Dendritic cell treated with granulocyte-macrophage colony-stimulating factor and Interleukin-4, amounts not matched to agents 40 ng/mL and 50 ng/mL, for 4 days (primary cell): ENCODE data around the gene IFI27L2.
A peak's percentile ranks its signal among the peaks of the same experiment; 100 is the strongest.

Experiments
- H3K27ac Mint-ChIP-seq: one replicate; pipeline ENCODE4 v1.8.0; 2022; ENCODE audit warnings: mild to moderate bottlenecking, mixed read lengths
- H3K27me3 Mint-ChIP-seq: one replicate; pipeline ENCODE4 v1.8.0; 2022; ENCODE audit warnings: mild to moderate bottlenecking, mixed read lengths
- H3K36me3 Mint-ChIP-seq: one replicate; pipeline ENCODE4 v1.8.0; 2022; ENCODE audit warnings: low read depth, mixed read lengths
- H3K4me1 Mint-ChIP-seq: one replicate; pipeline ENCODE4 v1.8.0; 2022; ENCODE audit warnings: low read depth, mixed read lengths
- H3K4me3 Mint-ChIP-seq: one replicate; pipeline ENCODE4 v1.8.0; 2022; ENCODE audit warnings: mild to moderate bottlenecking, moderate library complexity, mixed read lengths
- H3K9me3 Mint-ChIP-seq: one replicate; pipeline ENCODE4 v1.8.0; 2022; ENCODE audit warnings: mixed read lengths
- intact Hi-C: fragments of 100-400 bp; cut with micrococcal nuclease; formaldehyde crosslinking; loops from one replicate; pipeline ENCODE4 v1.15.0; 2022

Gene IFI27L2

DNA sequence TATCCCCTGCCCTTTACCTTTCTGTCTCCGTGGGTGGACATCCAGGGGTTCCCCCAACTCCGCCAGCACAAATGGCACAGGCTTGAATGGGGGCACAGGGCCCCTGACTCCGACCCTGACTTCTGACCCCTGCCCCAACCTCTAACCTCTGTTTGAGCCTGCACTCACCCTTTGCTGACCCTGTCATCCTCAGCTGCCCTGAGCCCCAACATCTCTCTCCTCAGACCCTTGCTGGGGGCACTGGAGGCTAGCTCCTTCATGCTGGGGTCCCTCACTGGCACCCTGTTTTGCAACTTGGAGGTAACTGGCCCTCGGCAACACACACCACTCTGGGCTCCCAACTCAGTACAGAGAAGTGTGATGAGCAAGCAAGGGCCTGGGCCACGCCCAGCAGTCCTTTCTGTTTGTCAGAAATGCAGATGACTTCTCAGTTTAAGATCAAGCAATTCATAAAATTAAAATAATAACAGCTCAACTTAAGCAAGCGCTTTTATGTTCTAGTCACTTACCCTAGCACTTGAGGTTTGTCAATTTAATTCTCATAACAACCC is 16.8 kb downstream of the IFI27L2 start:
- intact Hi-C loops: no loop called here
- H3K36me3 Mint-ChIP-seq: no peaks in the 10 kb centered on the region
- peaks cover 15% of the 10 kb centered on the region for H3K27me3 Mint-ChIP-seq
- peak overlapping the region; percentile 30 for H3K27ac Mint-ChIP-seq
- no peaks in the 10 kb centered on the region for H3K9me3 Mint-ChIP-seq
- H3K4me1 Mint-ChIP-seq: peaks cover 24% of the 10 kb centered on the region
- no peak overlapping the region for H3K4me3 Mint-ChIP-seq

DNA sequence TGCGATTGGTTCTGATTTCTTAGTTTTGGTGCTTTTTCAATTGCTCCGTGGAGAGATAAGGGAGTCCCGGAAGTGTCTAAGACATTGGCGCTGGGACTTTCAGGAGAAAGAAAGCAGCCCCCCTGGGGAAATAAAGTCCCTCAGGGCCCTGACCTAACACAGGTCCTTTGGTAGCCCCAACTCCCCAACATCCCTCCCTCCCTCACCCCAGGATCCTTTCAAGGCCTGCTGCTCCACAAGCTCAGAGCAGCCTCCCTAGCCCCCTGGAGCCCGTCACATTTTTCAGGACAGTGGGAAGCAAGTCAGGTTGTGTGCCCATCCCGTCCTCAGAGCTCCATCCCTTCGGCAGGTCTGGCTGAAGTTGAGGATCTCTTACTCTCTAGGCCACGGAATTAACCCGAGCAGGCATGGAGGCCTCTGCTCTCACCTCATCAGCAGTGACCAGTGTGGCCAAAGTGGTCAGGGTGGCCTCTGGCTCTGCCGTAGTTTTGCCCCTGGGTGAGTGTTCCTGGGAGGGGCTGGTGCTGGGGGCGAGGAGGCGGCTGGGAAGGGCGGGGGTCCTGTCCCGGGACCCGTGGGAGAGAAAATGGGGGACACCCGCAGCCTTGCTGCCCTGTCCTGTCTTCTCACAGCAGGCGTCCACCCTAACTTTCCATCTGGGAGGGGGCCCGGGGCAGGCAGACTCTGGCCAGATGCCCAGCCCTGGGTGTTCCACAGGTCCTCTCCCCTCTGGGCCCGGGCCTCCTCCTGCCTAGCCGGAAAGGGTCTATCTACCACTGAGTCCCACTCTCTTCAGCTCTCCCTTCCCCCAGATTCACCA is 17.9 kb downstream of the IFI27L2 start:
- Mint-ChIP-seq H3K4me3 (no peak overlapping the region), H3K4me1 (peaks cover 24% of the 10 kb centered on the region), H3K36me3 (no peaks in the 10 kb centered on the region), H3K27me3 (peaks cover 11% of the 10 kb centered on the region), H3K27ac (peak overlapping the region; percentile 30), H3K9me3 (no peaks in the 10 kb centered on the region)
- intact Hi-C loops: no loop called here

DNA sequence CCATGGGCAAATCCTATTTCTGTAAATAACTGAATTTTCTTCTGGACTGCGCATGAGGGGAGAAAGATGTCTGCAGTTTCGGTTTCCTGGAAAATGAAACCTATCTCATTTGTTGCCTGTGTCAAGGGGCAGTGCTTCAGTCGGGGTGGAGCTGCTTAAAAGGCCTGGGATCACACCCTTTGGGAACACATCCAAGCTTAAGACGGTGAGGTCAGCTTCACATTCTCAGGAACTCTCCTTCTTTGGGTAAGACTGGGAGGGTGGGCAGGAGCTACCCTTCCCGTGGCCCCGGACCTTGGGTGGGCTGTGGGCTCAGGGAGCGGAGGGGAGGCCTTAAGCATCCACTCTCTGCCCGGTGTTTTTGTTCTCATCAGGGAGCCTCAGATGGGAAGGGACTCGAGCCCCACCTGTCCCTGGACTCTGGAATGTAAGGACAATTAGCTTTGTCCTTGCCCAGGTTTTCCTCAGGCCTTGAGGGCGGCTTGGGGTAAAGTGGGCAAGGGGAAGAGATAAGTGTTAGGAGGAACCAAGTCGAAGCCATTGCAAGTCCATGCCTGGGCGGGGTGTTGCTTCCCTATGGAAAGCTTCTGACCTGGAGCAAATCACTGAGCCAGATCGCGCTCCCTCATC is 18.7 kb downstream of the IFI27L2 start, which contains the start of gene IFI27:
IFI27 (plus strand) TSS at position 185 of the 630 bp plus-strand sequence.
- Mint-ChIP-seq H3K27ac (no peak within 1 kb of the TSS), H3K9me3 (no peaks in the 10 kb centered on the region), H3K4me3 (no peak within 1 kb of the TSS), H3K36me3 (no peaks in the 10 kb centered on the region), H3K27me3 (peaks cover 5% of the 10 kb centered on the region), H3K4me1 (peaks cover 20% of the 10 kb centered on the region)
- intact Hi-C loops: no loop called here

DNA sequence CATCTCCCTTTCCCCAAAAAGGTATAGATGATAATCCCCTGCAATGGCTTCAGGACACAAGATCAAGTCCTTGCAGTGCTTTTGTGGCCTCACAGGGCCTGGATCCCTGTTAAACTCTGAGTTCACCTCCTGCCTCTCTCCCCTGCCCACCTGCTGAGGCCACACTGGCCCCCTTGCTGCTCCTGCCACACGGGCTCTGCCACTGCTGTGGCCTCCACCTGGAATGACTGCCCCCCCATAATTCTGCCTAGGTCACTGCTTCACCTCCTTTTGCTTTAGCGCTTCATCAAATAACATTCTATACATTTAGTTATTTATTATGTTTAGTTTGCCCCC is 19.5 kb downstream of the IFI27L2 start:
- Mint-ChIP-seq H3K4me1 (peaks cover 12% of the 10 kb centered on the region), H3K9me3 (no peaks in the 10 kb centered on the region), H3K36me3 (no peaks in the 10 kb centered on the region), H3K4me3 (no peak overlapping the region), H3K27me3 (peaks cover 2% of the 10 kb centered on the region), H3K27ac (no peak overlapping the region)
- intact Hi-C loops: no loop called here

DNA sequence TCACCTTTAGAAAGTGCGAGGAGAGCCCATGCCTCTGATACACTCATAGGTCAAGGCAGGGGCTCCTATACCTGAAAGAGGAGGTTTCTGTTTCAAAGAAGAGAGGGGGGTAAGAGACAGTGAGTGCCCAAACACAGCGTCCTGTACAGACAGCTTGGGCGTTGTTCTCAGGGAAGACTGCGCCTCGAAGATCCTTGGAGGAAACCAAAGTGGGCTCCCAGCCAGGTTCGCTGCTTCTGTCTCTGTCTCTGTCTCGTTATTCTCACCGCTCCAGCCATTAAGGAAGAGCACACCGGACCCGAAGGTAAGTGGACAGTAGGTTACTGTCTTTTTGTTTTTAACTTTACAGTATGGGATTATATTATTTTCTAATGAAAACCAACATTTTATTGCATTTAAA is 24.7 kb downstream of the IFI27L2 start:
- no peak overlapping the region for H3K27ac Mint-ChIP-seq
- no peaks in the 10 kb centered on the region for H3K27me3 Mint-ChIP-seq
- no peaks in the 10 kb centered on the region for H3K36me3 Mint-ChIP-seq
- intact Hi-C loops: no loop called here
- no peaks in the 10 kb centered on the region for H3K4me1 Mint-ChIP-seq
- H3K4me3 Mint-ChIP-seq: no peak overlapping the region
- H3K9me3 Mint-ChIP-seq: no peaks in the 10 kb centered on the region

DNA sequence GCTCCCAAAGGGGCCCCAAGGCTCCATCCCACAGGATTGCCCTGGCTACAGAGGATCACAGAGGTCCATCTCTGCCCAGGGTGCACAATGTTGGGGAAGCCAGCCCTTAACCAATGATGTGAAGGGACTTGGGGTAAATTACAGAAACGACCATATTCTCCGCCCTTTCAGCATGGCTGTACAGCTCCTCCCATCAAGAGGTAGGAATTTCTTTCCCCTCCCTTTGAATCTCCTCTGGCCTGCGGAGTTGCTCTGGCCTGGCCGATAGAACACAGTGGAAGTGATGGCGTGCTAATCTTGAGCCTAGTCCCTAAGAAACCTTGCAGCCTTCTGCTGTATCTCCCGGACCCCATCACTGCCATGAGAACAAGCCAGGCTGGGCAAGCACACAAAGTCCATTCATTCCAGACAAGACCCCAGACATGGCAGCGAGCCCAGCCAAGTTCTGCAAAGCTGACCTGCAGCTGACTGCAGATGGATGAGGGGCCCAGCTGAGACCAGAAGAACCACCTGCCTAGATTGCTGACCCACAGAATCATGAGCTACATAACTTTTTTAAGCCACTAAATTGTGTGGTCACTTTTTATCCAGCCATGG is 25.8 kb downstream of the IFI27L2 start:
- Mint-ChIP-seq H3K27ac (no peak overlapping the region), H3K4me1 (peaks cover 4% of the 10 kb centered on the region), H3K27me3 (no peaks in the 10 kb centered on the region), H3K9me3 (no peaks in the 10 kb centered on the region), H3K4me3 (no peak overlapping the region), H3K36me3 (no peaks in the 10 kb centered on the region)
- intact Hi-C loops: no loop called here

DNA sequence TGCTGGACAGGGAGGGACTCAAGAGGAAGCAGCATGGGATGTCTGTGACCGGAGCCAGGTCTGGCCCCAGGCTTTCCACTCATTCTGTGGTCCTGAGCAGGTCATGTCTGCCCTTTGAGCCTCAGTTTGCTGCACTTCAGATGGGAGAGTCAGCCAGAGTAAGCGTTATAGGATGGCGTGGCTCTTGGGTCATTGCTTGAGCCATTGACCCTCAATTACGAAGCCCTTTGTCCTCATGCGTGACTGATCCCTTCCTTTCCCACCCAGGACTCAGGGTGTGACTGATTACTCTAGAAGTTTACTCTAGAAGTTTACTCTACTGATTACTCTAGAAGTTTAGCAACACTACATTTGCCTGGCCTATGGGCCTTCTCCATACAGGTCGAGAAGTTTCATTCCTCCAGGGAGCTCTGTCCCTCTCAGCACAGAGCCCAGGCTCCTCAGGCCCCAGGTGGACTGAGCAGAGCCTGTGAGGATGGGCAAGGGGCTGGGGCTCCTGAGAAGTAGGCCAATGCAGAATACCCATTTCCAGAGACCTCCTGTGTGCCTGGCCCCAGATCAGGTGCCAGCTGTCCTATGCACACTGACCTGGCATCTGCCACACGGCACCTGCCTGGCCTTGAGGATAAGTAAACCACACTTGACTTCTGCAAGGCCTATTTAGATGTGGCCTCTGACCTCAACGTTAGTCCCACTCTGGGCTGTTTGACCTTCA is 26.5 kb downstream of the IFI27L2 start:
- Mint-ChIP-seq H3K36me3 (no peaks in the 10 kb centered on the region), H3K4me3 (no peak overlapping the region), H3K4me1 (peaks cover 9% of the 10 kb centered on the region), H3K27me3 (no peaks in the 10 kb centered on the region), H3K27ac (no peak overlapping the region), H3K9me3 (no peaks in the 10 kb centered on the region)
- intact Hi-C loops: no loop called here

DNA sequence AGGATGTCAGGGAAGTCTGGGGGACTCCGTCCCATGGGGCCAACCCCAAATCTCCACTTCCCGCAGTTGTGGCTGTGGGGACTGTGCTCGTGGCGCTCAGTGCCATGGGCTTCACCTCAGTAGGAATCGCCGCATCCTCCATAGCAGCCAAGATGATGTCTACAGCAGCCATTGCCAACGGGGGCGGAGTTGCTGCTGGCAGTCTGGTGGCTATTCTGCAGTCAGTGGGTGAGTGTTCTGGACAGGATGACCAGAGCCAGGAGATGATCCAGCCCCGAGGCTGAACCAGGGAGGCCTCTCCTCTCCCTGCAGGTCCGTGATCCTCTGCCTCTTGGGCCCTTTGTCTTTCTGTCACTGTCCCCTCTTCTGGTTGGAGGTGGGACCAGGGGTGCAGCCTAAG is 27.7 kb downstream of the IFI27L2 start:
- no peaks in the 10 kb centered on the region for H3K9me3 Mint-ChIP-seq
- no peaks in the 10 kb centered on the region for H3K36me3 Mint-ChIP-seq
- H3K4me1 Mint-ChIP-seq: peaks cover 9% of the 10 kb centered on the region
- H3K27ac Mint-ChIP-seq: no peak overlapping the region
- no peak overlapping the region for H3K4me3 Mint-ChIP-seq
- H3K27me3 Mint-ChIP-seq: no peaks in the 10 kb centered on the region
- intact Hi-C loops: no loop called here

DNA sequence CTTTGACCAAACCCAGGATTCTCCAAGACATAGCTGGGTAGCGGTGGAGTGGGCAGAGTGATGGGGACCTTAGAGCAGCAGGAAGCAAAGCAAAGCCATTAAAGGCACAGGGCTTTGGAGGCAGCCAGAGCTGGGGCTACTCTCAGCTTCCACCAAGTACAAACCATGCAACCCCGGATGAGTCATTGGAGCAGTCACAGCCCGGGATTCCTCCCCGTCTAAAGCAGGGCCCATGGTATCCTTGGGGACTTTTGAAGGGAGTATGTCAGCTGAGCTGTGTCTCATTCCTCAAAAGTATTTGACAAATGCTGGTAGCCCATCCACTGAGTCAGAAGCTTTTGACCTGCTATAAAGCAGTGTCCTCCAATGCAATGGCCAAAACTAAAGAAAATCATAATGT is 28.6 kb downstream of the IFI27L2 start:
- no peak overlapping the region for H3K27ac Mint-ChIP-seq
- no peaks in the 10 kb centered on the region for H3K27me3 Mint-ChIP-seq

DNA sequence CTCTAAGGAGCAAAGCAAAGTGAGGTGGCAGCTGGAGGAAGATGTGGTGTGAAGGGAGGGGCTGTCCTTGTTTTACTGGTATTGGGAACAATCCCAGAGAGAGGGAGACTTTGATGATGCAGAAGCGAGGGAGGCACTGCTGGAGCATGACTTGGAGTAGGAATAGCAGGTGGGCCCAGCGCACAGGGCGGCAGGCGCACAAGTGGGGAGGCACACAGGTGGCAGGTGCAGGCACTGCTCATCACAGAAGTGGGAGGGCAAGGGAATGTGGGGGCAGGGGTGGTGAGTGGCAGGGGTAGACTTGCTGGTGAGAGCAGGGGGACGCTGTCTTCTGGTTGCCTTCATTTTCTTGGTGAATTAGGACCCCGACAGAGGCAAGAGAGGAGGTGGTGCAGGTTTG is 30.4 kb downstream of the IFI27L2 start:
- intact Hi-C loops: no loop called here
- Mint-ChIP-seq H3K36me3 (no peaks in the 10 kb centered on the region), H3K4me1 (peaks cover 9% of the 10 kb centered on the region), H3K27ac (no peak overlapping the region), H3K9me3 (no peaks in the 10 kb centered on the region), H3K4me3 (no peak overlapping the region), H3K27me3 (no peaks in the 10 kb centered on the region)

More for the DNA sequence above, 28.6 kb downstream of the IFI27L2 start:
- no peak overlapping the region for H3K4me3 Mint-ChIP-seq
- H3K4me1 Mint-ChIP-seq: peaks cover 9% of the 10 kb centered on the region
- no peaks in the 10 kb centered on the region for H3K9me3 Mint-ChIP-seq
- H3K36me3 Mint-ChIP-seq: no peaks in the 10 kb centered on the region
- intact Hi-C loops: no loop called here

DNA sequence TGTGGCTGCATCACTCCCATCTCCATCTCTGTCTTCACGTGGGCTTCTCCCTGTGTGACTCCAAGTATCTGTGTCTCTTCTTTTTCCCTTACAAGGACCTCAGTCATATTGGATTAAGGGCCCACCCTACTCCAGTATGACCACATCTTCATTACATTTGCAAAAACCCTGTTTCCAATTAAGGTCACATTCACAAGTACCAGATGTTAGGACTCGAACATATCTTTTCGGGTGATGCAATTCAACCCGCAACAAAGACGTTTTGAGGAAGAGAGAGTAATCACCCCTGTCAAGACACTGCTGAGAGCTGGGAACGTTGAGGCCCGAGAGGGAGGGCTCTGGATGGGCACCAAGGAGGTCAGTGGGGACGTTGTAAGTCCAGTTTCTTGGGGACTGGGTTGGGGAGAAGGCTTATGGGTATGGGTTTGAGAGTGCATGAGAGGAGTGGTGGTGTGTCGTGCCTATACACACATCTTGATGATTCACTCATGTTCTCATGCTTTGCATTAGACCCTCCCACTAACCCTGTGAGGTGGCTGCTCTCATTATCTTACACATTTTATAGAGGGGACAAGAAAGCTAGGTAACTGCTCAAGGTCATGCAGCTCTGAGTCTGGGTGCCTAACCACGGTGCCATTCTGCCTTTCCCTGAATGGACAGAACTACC is 30.9 kb downstream of the IFI27L2 start:
- peaks cover 9% of the 10 kb centered on the region for H3K4me1 Mint-ChIP-seq
- no peak overlapping the region for H3K27ac Mint-ChIP-seq
- no peaks in the 10 kb centered on the region for H3K27me3 Mint-ChIP-seq
- H3K4me3 Mint-ChIP-seq: no peak overlapping the region
- H3K36me3 Mint-ChIP-seq: no peaks in the 10 kb centered on the region
- intact Hi-C loops: no loop called here
- H3K9me3 Mint-ChIP-seq: no peaks in the 10 kb centered on the region

DNA sequence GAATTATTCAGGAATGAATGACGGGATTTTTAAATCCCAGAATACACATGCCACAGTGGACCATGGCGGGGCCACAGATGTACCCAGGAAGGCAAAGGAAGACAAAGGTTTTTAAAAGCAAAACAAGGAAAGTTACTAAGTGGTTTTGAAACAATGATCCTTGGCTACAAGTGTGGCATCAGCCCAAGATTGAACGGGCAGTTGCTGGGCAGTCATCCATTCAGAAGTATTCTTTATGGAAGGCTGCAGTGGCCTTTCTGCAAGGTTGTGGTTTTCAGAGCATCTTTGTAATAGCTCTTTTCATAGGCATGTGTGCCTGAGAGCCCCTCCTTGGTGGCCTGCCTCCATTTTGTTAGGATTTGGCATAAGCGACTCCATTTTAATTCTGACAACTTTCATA is 32.3 kb downstream of the IFI27L2 start:
- no peaks in the 10 kb centered on the region for H3K36me3 Mint-ChIP-seq
- H3K4me1 Mint-ChIP-seq: peaks cover 9% of the 10 kb centered on the region
- no peaks in the 10 kb centered on the region for H3K9me3 Mint-ChIP-seq
- no peak overlapping the region for H3K27ac Mint-ChIP-seq
- no peak overlapping the region for H3K4me3 Mint-ChIP-seq
- intact Hi-C loops: no loop called here
- no peaks in the 10 kb centered on the region for H3K27me3 Mint-ChIP-seq

DNA sequence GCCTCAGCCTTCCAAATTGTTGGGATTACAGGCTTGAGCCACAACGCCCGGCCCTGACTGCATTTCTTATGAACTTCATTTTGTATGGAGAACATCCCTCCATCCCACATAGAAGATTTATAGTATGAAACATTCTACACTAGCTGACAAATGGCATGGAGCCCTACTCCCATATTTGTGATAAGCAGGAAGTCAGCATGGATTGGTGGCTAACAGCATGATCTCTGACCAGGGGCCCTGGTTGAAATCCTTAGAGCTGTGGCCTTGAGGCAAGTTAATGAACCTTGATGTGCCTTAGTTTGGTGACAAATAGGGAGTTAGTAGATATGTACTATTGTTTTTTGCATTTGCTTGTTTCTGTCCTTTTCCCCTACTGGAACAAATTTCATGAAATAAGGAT is 36.0 kb downstream of the IFI27L2 start:
- Mint-ChIP-seq H3K9me3 (no peaks in the 10 kb centered on the region), H3K36me3 (no peaks in the 10 kb centered on the region), H3K4me1 (peaks cover 3% of the 10 kb centered on the region), H3K4me3 (no peak overlapping the region), H3K27ac (no peak overlapping the region), H3K27me3 (no peaks in the 10 kb centered on the region)
- intact Hi-C loops: no loop called here
